Left forelimb (tissue), 1 donor: ENCODE data around the gene BMAL2.

Source experiments
- DNase-seq: peaks from one replicate; pipeline ENCODE4 v3.0.0-alpha.2; 2018; ENCODE audit warnings: low spot score

Gene BMAL2

GRCh38 chr12:27355979-27356378 is 23.3 kb downstream of the BMAL2 start:
- no peak for DNase-seq

- DNase-seq, result no peak
Observed at GRCh38 chr12:27359578-27360340, 27.1 kb downstream of the BMAL2 start.

- DNase-seq, result no peak
Observed at GRCh38 chr12:27361372-27361771, 28.7 kb downstream of the BMAL2 start.

- DNase-seq, result no peak
Observed at GRCh38 chr12:27366621-27367020, 34.0 kb downstream of the BMAL2 start.

- no peak for DNase-seq
Observed at GRCh38 chr12:27367078-27367477, 34.4 kb downstream of the BMAL2 start.

- DNase-seq, result no peak
Observed at GRCh38 chr12:27382171-27382795, 49.6 kb downstream of the BMAL2 start.
